ENCODE results near the gene IFIT3.
"Not testable (repeated sequence)": the region's sequence is repeated elsewhere in the genome, so short reads cannot be mapped to it uniquely, and the experiment has no call there.

The IFIT3 gene

GRCh38 chr10:89330537-89331212 is 2.9 kb downstream of the IFIT3 start:
- Histone ChIP-seq H3K27me3 (ENCODE audit: control insufficient read depth in 5 of 5, insufficient read depth in 4 of 5, low read length in 5 of 5) (no peaks in the 10 kb centered on the region), H3K36me3 (ENCODE audit: control insufficient read depth in 5 of 5, insufficient read depth in 5 of 5, low read length in 5 of 5) (no peaks in the 10 kb centered on the region), H3K4me1 (ENCODE audit: control insufficient read depth in 5 of 5, insufficient read depth in 5 of 5, low read length in 5 of 5) (peaks cover 13 to 74% (median 62%) of the 10 kb centered on the region in 5 donors), H3K9ac (ENCODE audit: low read length in 5 of 5) (no peak overlapping the region), H3K4me3 (ENCODE audit: low read depth in 1 of 5, low read length in 5 of 5) (no peak overlapping the region), H3K27ac (ENCODE audit: low read depth, low read length) (peak overlapping the region; percentile 91), H3K9me3 (ENCODE audit: control insufficient read depth in 5 of 5, low read length in 5 of 5) (no peaks in the 10 kb centered on the region)

GRCh38 chr10:89331487-89332122 is 3.8 kb downstream of the IFIT3 start:
- Histone ChIP-seq H3K4me3 (ENCODE audit: low read depth in 1 of 5, low read length in 5 of 5) (peak overlapping the region in 4 of 5 donors; percentile 65 to 76 (median 69)), H3K27ac (ENCODE audit: low read depth, low read length) (peak overlapping the region; percentile 91), H3K4me1 (ENCODE audit: control insufficient read depth in 5 of 5, insufficient read depth in 5 of 5, low read length in 5 of 5) (peaks cover 13 to 83% (median 62%) of the 10 kb centered on the region in 5 donors), H3K9ac (ENCODE audit: low read length in 5 of 5) (peak overlapping the region in 2 of 5 donors; percentile 4 to 80)
- not testable (repeated sequence) for H3K36me3 ChIP-seq (ENCODE audit: control insufficient read depth in 5 of 5, insufficient read depth in 5 of 5, low read length in 5 of 5); H3K9me3 ChIP-seq (ENCODE audit: control insufficient read depth in 5 of 5, low read length in 5 of 5); H3K27me3 ChIP-seq (ENCODE audit: control insufficient read depth in 5 of 5, insufficient read depth in 4 of 5, low read length in 5 of 5)

- Histone ChIP-seq H3K27me3 (ENCODE audit: control insufficient read depth in 5 of 5, insufficient read depth in 4 of 5, low read length in 5 of 5) (no peaks in the 10 kb centered on the region), H3K4me3 (ENCODE audit: low read depth in 1 of 5, low read length in 5 of 5) (peak overlapping the region; percentile 31 to 76 (median 69)), H3K27ac (ENCODE audit: low read depth, low read length) (peak overlapping the region; percentile 91), H3K9ac (ENCODE audit: low read length in 5 of 5) (peak overlapping the region; percentile 4 to 80 (median 50)), H3K9me3 (ENCODE audit: control insufficient read depth in 5 of 5, low read length in 5 of 5) (no peaks in the 10 kb centered on the region), H3K36me3 (ENCODE audit: control insufficient read depth in 5 of 5, insufficient read depth in 5 of 5, low read length in 5 of 5) (no peaks in the 10 kb centered on the region), H3K4me1 (ENCODE audit: control insufficient read depth in 5 of 5, insufficient read depth in 5 of 5, low read length in 5 of 5) (peaks cover 13 to 86% (median 62%) of the 10 kb centered on the region in 5 donors)
Observed at GRCh38 chr10:89332123-89332633, 4.4 kb downstream of the IFIT3 start.

- no peaks in the 10 kb centered on the region for H3K27me3 ChIP-seq (ENCODE audit: control insufficient read depth in 5 of 5, insufficient read depth in 4 of 5, low read length in 5 of 5)
- no peak overlapping the region for H3K27ac ChIP-seq (ENCODE audit: low read depth, low read length)
- H3K4me3 ChIP-seq (ENCODE audit: low read depth in 1 of 5, low read length in 5 of 5), result no peak overlapping the region
- peaks cover 7 to 67% (median 46%) of the 10 kb centered on the region in 5 donors for H3K4me1 ChIP-seq (ENCODE audit: control insufficient read depth in 5 of 5, insufficient read depth in 5 of 5, low read length in 5 of 5)
- H3K9ac ChIP-seq (ENCODE audit: low read length in 5 of 5), result no peak overlapping the region
- H3K36me3 ChIP-seq (ENCODE audit: control insufficient read depth in 5 of 5, insufficient read depth in 5 of 5, low read length in 5 of 5), result peaks cover 10 to 27% (median 21%) of the 10 kb centered on the region in 5 donors
- no peaks in the 10 kb centered on the region for H3K9me3 ChIP-seq (ENCODE audit: control insufficient read depth in 5 of 5, low read length in 5 of 5)
Observed at GRCh38 chr10:89335226-89335625, 7.4 kb downstream of the IFIT3 start.

GRCh38 chr10:89336241-89336640 is 8.4 kb downstream of the IFIT3 start:
- peaks cover 6 to 57% (median 38%) of the 10 kb centered on the region in 5 donors for H3K4me1 ChIP-seq (ENCODE audit: control insufficient read depth in 5 of 5, insufficient read depth in 5 of 5, low read length in 5 of 5)
- no peak overlapping the region for H3K27ac ChIP-seq (ENCODE audit: low read depth, low read length)
- H3K27me3 ChIP-seq (ENCODE audit: control insufficient read depth in 5 of 5, insufficient read depth in 4 of 5, low read length in 5 of 5), result no peaks in the 10 kb centered on the region
- H3K9me3 ChIP-seq (ENCODE audit: control insufficient read depth in 5 of 5, low read length in 5 of 5), result no peaks in the 10 kb centered on the region
- H3K36me3 ChIP-seq (ENCODE audit: control insufficient read depth in 5 of 5, insufficient read depth in 5 of 5, low read length in 5 of 5), result peaks cover 10 to 34% (median 22%) of the 10 kb centered on the region in 5 donors
- H3K4me3 ChIP-seq (ENCODE audit: low read depth in 1 of 5, low read length in 5 of 5), result no peak overlapping the region
- no peak overlapping the region for H3K9ac ChIP-seq (ENCODE audit: low read length in 5 of 5)

GRCh38 chr10:89337484-89337883 is 9.7 kb downstream of the IFIT3 start:
- Histone ChIP-seq H3K36me3 (ENCODE audit: control insufficient read depth in 5 of 5, insufficient read depth in 5 of 5, low read length in 5 of 5) (peaks cover 10 to 34% (median 22%) of the 10 kb centered on the region in 5 donors), H3K27me3 (ENCODE audit: control insufficient read depth in 5 of 5, insufficient read depth in 4 of 5, low read length in 5 of 5) (no peaks in the 10 kb centered on the region), H3K4me1 (ENCODE audit: control insufficient read depth in 5 of 5, insufficient read depth in 5 of 5, low read length in 5 of 5) (peaks cover 6 to 55% (median 33%) of the 10 kb centered on the region in 5 donors), H3K27ac (ENCODE audit: low read depth, low read length) (no peak overlapping the region), H3K9me3 (ENCODE audit: control insufficient read depth in 5 of 5, low read length in 5 of 5) (no peaks in the 10 kb centered on the region), H3K4me3 (ENCODE audit: low read depth in 1 of 5, low read length in 5 of 5) (no peak overlapping the region), H3K9ac (ENCODE audit: low read length in 5 of 5) (no peak overlapping the region)

GRCh38 chr10:89338713-89339112 is 10.9 kb downstream of the IFIT3 start:
- no peak overlapping the region for H3K9ac ChIP-seq (ENCODE audit: low read length in 5 of 5)
- no peaks in the 10 kb centered on the region for H3K27me3 ChIP-seq (ENCODE audit: control insufficient read depth in 5 of 5, insufficient read depth in 4 of 5, low read length in 5 of 5)
- peaks cover 2 to 48% (median 25%) of the 10 kb centered on the region in 5 donors for H3K4me1 ChIP-seq (ENCODE audit: control insufficient read depth in 5 of 5, insufficient read depth in 5 of 5, low read length in 5 of 5)
- no peak overlapping the region for H3K4me3 ChIP-seq (ENCODE audit: low read depth in 1 of 5, low read length in 5 of 5)
- H3K27ac ChIP-seq (ENCODE audit: low read depth, low read length), result no peak overlapping the region
- H3K36me3 ChIP-seq (ENCODE audit: control insufficient read depth in 5 of 5, insufficient read depth in 5 of 5, low read length in 5 of 5), result peaks cover 10 to 34% (median 22%) of the 10 kb centered on the region in 5 donors
- no peaks in the 10 kb centered on the region for H3K9me3 ChIP-seq (ENCODE audit: control insufficient read depth in 5 of 5, low read length in 5 of 5)

GRCh38 chr10:89339875-89340274 is 12.1 kb downstream of the IFIT3 start:
- H3K4me3 ChIP-seq (ENCODE audit: low read depth in 1 of 5, low read length in 5 of 5), result no peak overlapping the region
- no peaks in the 10 kb centered on the region for H3K9me3 ChIP-seq (ENCODE audit: control insufficient read depth in 5 of 5, low read length in 5 of 5)
- peaks cover 10 to 34% (median 22%) of the 10 kb centered on the region in 5 donors for H3K36me3 ChIP-seq (ENCODE audit: control insufficient read depth in 5 of 5, insufficient read depth in 5 of 5, low read length in 5 of 5)
- no peak overlapping the region for H3K27ac ChIP-seq (ENCODE audit: low read depth, low read length)
- H3K27me3 ChIP-seq (ENCODE audit: control insufficient read depth in 5 of 5, insufficient read depth in 4 of 5, low read length in 5 of 5), result no peaks in the 10 kb centered on the region
- H3K4me1 ChIP-seq (ENCODE audit: control insufficient read depth in 5 of 5, insufficient read depth in 5 of 5, low read length in 5 of 5), result peaks cover 0 to 36% (median 13%) of the 10 kb centered on the region in 5 donors
- no peak overlapping the region for H3K9ac ChIP-seq (ENCODE audit: low read length in 5 of 5)

GRCh38 chr10:89341649-89342048 is 13.9 kb downstream of the IFIT3 start:
- Histone ChIP-seq H3K27me3 (ENCODE audit: control insufficient read depth in 5 of 5, insufficient read depth in 4 of 5, low read length in 5 of 5) (no peaks in the 10 kb centered on the region), H3K4me3 (ENCODE audit: low read depth in 1 of 5, low read length in 5 of 5) (no peak overlapping the region), H3K4me1 (ENCODE audit: control insufficient read depth in 5 of 5, insufficient read depth in 5 of 5, low read length in 5 of 5) (peaks cover 3 to 31% (median 17%) of the 10 kb centered on the region in 5 donors), H3K9ac (ENCODE audit: low read length in 5 of 5) (no peak overlapping the region), H3K36me3 (ENCODE audit: control insufficient read depth in 5 of 5, insufficient read depth in 5 of 5, low read length in 5 of 5) (peaks cover 10 to 34% (median 22%) of the 10 kb centered on the region in 5 donors), H3K27ac (ENCODE audit: low read depth, low read length) (no peak overlapping the region), H3K9me3 (ENCODE audit: control insufficient read depth in 5 of 5, low read length in 5 of 5) (no peaks in the 10 kb centered on the region)

Measured in subcutaneous abdominal adipose tissue (tissue), 5 donors.